ENCODE results near the gene BTD. TPM values are rescaled to one million over a fixed set of nuclear protein-coding genes. Genes with fewer than 3 reads are reported as not detected.

The BTD gene
- polyA plus RNA-seq, 2 of the 4 experiments (the other 2 are of a cell fraction), result 17.6 to 17.8 TPM

- no peak; a peak in 1 of 6 replicates for ATAC-seq
- peaks cover 24% of the 10 kb centered on the region; the same call in 2 of the 3 replicates for H3K9me3 ChIP-seq
- H3K4me3 ChIP-seq, result no peak overlapping the region
- no peak overlapping the region for H3K27ac ChIP-seq
- DNase-seq (ENCODE audit: low read depth in 1 of 2, low spot score in 1 of 2), result no peak
- no peak for FAIRE-seq
- CTCF ChIA-PET, result interaction anchor here (1.4 to 1.5 kb wide), 2 partner anchors 11 to 30 kb away, joined by 3 read pairs; no protein-coding TSS in a partner anchor
- POLR2A ChIA-PET, result no interaction called here
- H3K4me2 ChIP-seq, result no peak overlapping the region
- 65% methylated on average over 7 of the region's 7 CpGs for WGBS (ENCODE audit: missing lambda C conversion rate)
- TF ChIP-seq KDM1A (IDR thresholded peaks at IDR 0.05; ENCODE audit: low read depth), result no peak
- TF ChIP-seq FOSL2 (IDR thresholded peaks at IDR 0.05), result no peak
- TF ChIP-seq FOSL2 (CRISPR knock-in tag; IDR thresholded peaks at IDR 0.05), result no peak
- TF ChIP-seq CHD2 (IDR thresholded peaks at IDR 0.05; ENCODE audit: low read length, partially characterized antibody), result no peak
- no peak for TF ChIP-seq ZC3H11A (IDR thresholded peaks at IDR 0.05)
- no peak for TF ChIP-seq CHD4 (IDR thresholded peaks at IDR 0.05; ENCODE audit: borderline replicate concordance)
- no peak for TF ChIP-seq POLR2A (IDR thresholded peaks at IDR 0.05; ENCODE audit: low read length)
- no peak for TF ChIP-seq EHF (CRISPR knock-in tag; IDR thresholded peaks at IDR 0.05)
- TF ChIP-seq PHF8 (IDR thresholded peaks at IDR 0.05; ENCODE audit: borderline replicate concordance, low read depth), result no peak
- TF ChIP-seq HDAC2 (IDR thresholded peaks at IDR 0.05), result no peak
- no peak for TF ChIP-seq ZSCAN20 (CRISPR knock-in tag; IDR thresholded peaks at IDR 0.05)
- TF ChIP-seq HOXB13 (CRISPR knock-in tag; IDR thresholded peaks at IDR 0.05; ENCODE audit: low read depth), result no peak
- no peaks in the 10 kb centered on the region for H3K4me1 ChIP-seq
Measured at GRCh38 chr3:15660055-15660935, 58.8 kb downstream of the BTD start.

GRCh38 chr3:15664144-15664543, 62.6 kb downstream of the BTD start:
- DNase-seq (ENCODE audit: low read depth in 1 of 2, low spot score in 1 of 2), result no peak
- Histone ChIP-seq H3K4me3 (no peak overlapping the region), H3K4me2 (no peak overlapping the region), H3K27ac (no peak overlapping the region), H3K9me3 (no peaks in the 10 kb centered on the region), H3K4me1 (no peaks in the 10 kb centered on the region)
- ChIA-PET POLR2A (no interaction called here), CTCF (interaction anchor here (0.6 to 1.4 kb wide), 5 partner anchors 15 to 385 kb away, joined by 3 to 5 read pairs (median 3); partner anchors contain the start of gene ANKRD28)
- ATAC-seq, result no peak
- WGBS (ENCODE audit: missing lambda C conversion rate), result 89% methylated on average over 1 of the region's 1 CpG
- TF ChIP-seq REST (IDR thresholded peaks at IDR 0.05) (no peak), EHMT2 (IDR thresholded peaks at IDR 0.05; ENCODE audit: low read depth) (no peak), RARB (CRISPR knock-in tag; IDR thresholded peaks at IDR 0.05) (no peak), HES2 (IDR thresholded peaks at IDR 0.05) (no peak), NPAS2 (CRISPR knock-in tag; IDR thresholded peaks at IDR 0.05; ENCODE audit: borderline replicate concordance) (no peak), RAD21 (conservative IDR thresholded peaks at IDR 0.05 in 1 of 2, IDR thresholded peaks at IDR 0.05 in 1 of 2) (no peak), PHF8 (IDR thresholded peaks at IDR 0.05; ENCODE audit: borderline replicate concordance, low read depth) (no peak), KDM1A (IDR thresholded peaks at IDR 0.05; ENCODE audit: low read depth) (no peak), FOSB (CRISPR knock-in tag; IDR thresholded peaks at IDR 0.05) (no peak), JUN (IDR thresholded peaks at IDR 0.05) (no peak), CHD2 (IDR thresholded peaks at IDR 0.05; ENCODE audit: low read length, partially characterized antibody) (no peak), CBX8 (IDR thresholded peaks at IDR 0.05) (no peak), PBX3 (IDR thresholded peaks at IDR 0.05) (no peak)
- no peak for FAIRE-seq
